22Rv1 (cell line): ENCODE results near the gene DCLK1.

ENCODE experiments used
- CTCF ChIP-seq: fragments of 450-650 bp; IDR thresholded peaks from 2 replicates; pipeline ENCODE4 v1.5.1; 2017; ENCODE audit warnings: mild to moderate bottlenecking
- ZFX ChIP-seq: fragments of 450-650 bp; IDR thresholded peaks from 2 replicates; pipeline ENCODE4 v1.6.1; 2017; ENCODE audit warnings: antibody characterized with exemption, borderline replicate concordance

GRCh38 chr13:35961461-35962220 is 169.5 kb downstream of the DCLK1 start:
- TF ChIP-seq CTCF (no peak), ZFX (no peak)
